A549 (cell line): ENCODE results near the gene DHRS12. TPM values are rescaled to one million over a fixed set of nuclear protein-coding genes. Genes with fewer than 3 reads are reported as not detected.

ENCODE experiments used
- ATAC-seq, 2 experiments: fragments of 200-7000 bp in 1 of 2; fragments of >200 bp in 1 of 2; cut with Nextera tagmentation in 1 of 2; cut with Tn5 transposase in 1 of 2; 3 replicates each; pipeline versions ENCODE4 v1.8.0 to v1.9.1; 2018 to 2020; ENCODE audit warnings: mild to moderate bottlenecking in 1 of 2, moderate library complexity in 1 of 2
- CTCF ChIA-PET: fragments of 300-600 bp; sonication (Branson Sonifier 250); formaldehyde crosslinking; extraction: SDS; loops from one replicate; lab custom pipeline; 2021; ENCODE audit warnings: antibody characterized with exemption, inconsistent platforms; lab: Yijun Ruan, JAX
- POLR2A ChIA-PET: fragments of 350-600 bp; formaldehyde crosslinking; extraction: SDS; loops from one replicate; lab custom pipeline; 2021; ENCODE audit warnings: antibody characterized with exemption, inconsistent platforms; lab: Yijun Ruan, JAX
- DNase-seq, 2 experiments: peaks; one replicate each; pipeline versions ENCODE4 v3.0.0 to v3.0.0-alpha.2; 2011 to 2016; ENCODE audit warnings: low read depth in 1 of 2, low spot score in 1 of 2
- FAIRE-seq: peaks from 2 replicates; lab custom pipeline; 2011; peaks lifted over from hg19 to GRCh38; lab: Jason Lieb, UNC
- H3K27ac ChIP-seq, 2 experiments: fragments of >200 bp; sonication (Bioruptor Twin); formaldehyde crosslinking; 3 replicates each; pipeline ENCODE4 v1.5.1; 2016 to 2017
- H3K4me1 ChIP-seq: fragments of >200 bp; sonication (Bioruptor Twin); formaldehyde crosslinking; 3 replicates; pipeline ENCODE4 v1.6.1; 2016
- H3K4me2 ChIP-seq: fragments of >200 bp; sonication (Bioruptor Twin); formaldehyde crosslinking; 3 replicates; pipeline ENCODE4 v1.6.1; 2016
- H3K4me3 ChIP-seq: fragments of >200 bp; sonication (Bioruptor Twin); formaldehyde crosslinking; 3 replicates; pipeline ENCODE4 v1.5.1; 2016
- H3K9me3 ChIP-seq: fragments of >200 bp; sonication (Bioruptor Twin); formaldehyde crosslinking; 3 replicates; pipeline ENCODE4 v1.6.1; 2016
- CHD2 ChIP-seq: fragments of 150-350 bp; IDR thresholded peaks from 2 replicates; pipeline ENCODE4 v1.6.1; 2014; ENCODE audit warnings: low read length; ENCODE audit not compliant: partially characterized antibody
- CHD4 ChIP-seq: fragments of 200-600 bp; sonication (generic); IDR thresholded peaks from 2 replicates; pipeline ENCODE4 v1.6.1; 2016; ENCODE audit warnings: antibody characterized with exemption, mild to moderate bottlenecking, borderline replicate concordance
- EHF ChIP-seq: fragments of 250-450 bp; sonication (Bioruptor Pico); IDR thresholded peaks from 2 replicates; pipeline ENCODE4 v1.5.0; 2020; ENCODE audit warnings: mild to moderate bottlenecking
- EHMT2 ChIP-seq: fragments of 200-600 bp; sonication (generic); IDR thresholded peaks from 2 replicates; pipeline ENCODE4 v1.6.1; 2016; ENCODE audit warnings: antibody characterized with exemption, low read depth, mild to moderate bottlenecking, moderate library complexity
- EP300 ChIP-seq, 2 experiments: fragments of >200 bp; sonication (Bioruptor Twin); formaldehyde crosslinking; IDR thresholded peaks; 2 replicates in 1 of 2; 3 replicates in 1 of 2; pipeline ENCODE4 v1.6.1; 2016 to 2017
- ESRRA ChIP-seq: fragments of 150-350 bp; IDR thresholded peaks from 2 replicates; pipeline ENCODE4 v1.6.1; 2014; ENCODE audit warnings: mild to moderate bottlenecking, low read length, borderline replicate concordance
- FOXS1 ChIP-seq: fragments of 250-450 bp; sonication (Bioruptor Pico); IDR thresholded peaks from 2 replicates; pipeline ENCODE4 v1.5.0; 2020; ENCODE audit warnings: mild to moderate bottlenecking, moderate library complexity
- GATA3 ChIP-seq: IDR thresholded peaks from 2 replicates; pipeline ENCODE4 v1.6.1; 2012; ENCODE audit warnings: borderline replicate concordance
- HDAC2 ChIP-seq: fragments of 200-600 bp; sonication (generic); IDR thresholded peaks from 2 replicates; pipeline ENCODE4 v1.6.1; 2016
- HOXB13 ChIP-seq: fragments of 250-450 bp; sonication (Bioruptor Pico); IDR thresholded peaks from 2 replicates; pipeline ENCODE4 v1.5.0; 2020; ENCODE audit warnings: low read depth, mild to moderate bottlenecking, moderate library complexity
- JUN ChIP-seq, 2 experiments: fragments of >200 bp; sonication (Bioruptor Twin); formaldehyde crosslinking; IDR thresholded peaks; 2 replicates in 1 of 2; 3 replicates in 1 of 2; pipeline ENCODE4 v1.6.1; 2016 to 2017
- JUNB ChIP-seq: fragments of >200 bp; sonication (Bioruptor Twin); formaldehyde crosslinking; IDR thresholded peaks from 2 replicates; pipeline ENCODE4 v1.6.1; 2016
- MAZ ChIP-seq: fragments of 150-350 bp; IDR thresholded peaks from 2 replicates; pipeline ENCODE4 v1.6.1; 2014; ENCODE audit warnings: antibody characterized with exemption, low read depth, low read length, borderline replicate concordance
- MYC ChIP-seq: IDR thresholded peaks from 2 replicates; pipeline ENCODE4 v1.6.1; 2012; ENCODE audit warnings: mild to moderate bottlenecking, inconsistent platforms, low read length, improper control_type of control experiment, borderline replicate concordance
- NR3C1 ChIP-seq: fragments of >200 bp; sonication (Bioruptor Twin); formaldehyde crosslinking; IDR thresholded peaks from 3 replicates; pipeline ENCODE4 v1.6.1; 2017
- PHF8 ChIP-seq: fragments of 200-600 bp; sonication (generic); IDR thresholded peaks from 2 replicates; pipeline ENCODE4 v1.6.1; 2016; ENCODE audit warnings: low read depth, mild to moderate bottlenecking, antibody characterized with exemption, moderate library complexity, borderline replicate concordance
- RAD21 ChIP-seq, 2 experiments: fragments of >200 bp in 1 of 2; sonication (Bioruptor Twin) in 1 of 2; formaldehyde crosslinking in 1 of 2; IDR thresholded peaks in 1 of 2; conservative IDR thresholded peaks in 1 of 2; 2 replicates in 1 of 2; 3 replicates in 1 of 2; pipeline ENCODE4 v1.6.1; 2012 to 2018; ENCODE audit warnings: inconsistent platforms in 1 of 2
- REST ChIP-seq: fragments of 200-600 bp; sonication (generic); IDR thresholded peaks from 2 replicates; pipeline ENCODE4 v1.6.1; 2016; ENCODE audit warnings: antibody characterized with exemption, mild to moderate bottlenecking, moderate library complexity
- RFX5 ChIP-seq: fragments of 450-650 bp; IDR thresholded peaks from 2 replicates; pipeline ENCODE4 v1.7.1; 2014; ENCODE audit warnings: antibody characterized with exemption, mild to moderate bottlenecking, moderate library complexity
- RNF2 ChIP-seq: fragments of 200-600 bp; sonication (generic); IDR thresholded peaks from 2 replicates; pipeline ENCODE4 v1.6.1; 2016; ENCODE audit warnings: low read depth, mild to moderate bottlenecking, antibody characterized with exemption, moderate library complexity, borderline replicate concordance
- SMC3 ChIP-seq: fragments of >200 bp; sonication (Bioruptor Twin); formaldehyde crosslinking; IDR thresholded peaks from 3 replicates; pipeline ENCODE4 v1.6.1; 2018; ENCODE audit warnings: inconsistent platforms
- SREBF2 ChIP-seq: fragments of 450-650 bp; IDR thresholded peaks from 2 replicates; pipeline ENCODE4 v1.6.1; 2014; ENCODE audit warnings: mild to moderate bottlenecking, moderate library complexity
- TP53 ChIP-seq: fragments of 250-450 bp; sonication (Bioruptor Pico); IDR thresholded peaks from 2 replicates; pipeline ENCODE4 v1.5.0; 2021; ENCODE audit warnings: mild to moderate bottlenecking, moderate library complexity
- ZC3H11A ChIP-seq: fragments of 450-650 bp; IDR thresholded peaks from 2 replicates; pipeline ENCODE4 v1.6.1; 2014; ENCODE audit warnings: antibody characterized with exemption, mild to moderate bottlenecking
- ZSCAN20 ChIP-seq: fragments of 250-450 bp; sonication (Bioruptor Pico); IDR thresholded peaks from 2 replicates; pipeline ENCODE4 v1.8.0; 2022; ENCODE audit warnings: mild to moderate bottlenecking, moderate library complexity
- WGBS: methylation state at CpG from one replicate; pipeline ENCODE4 v1.1.6; 2017; ENCODE audit errors: missing lambda C conversion rate; 5-methylcytosine and 5-hydroxymethylcytosine counted together
- polyA plus RNA-seq, 4 experiments: library from polyadenylated mRNA; depleted of rRNA in 3 of 4; stranded (reverse); fragments of >200 nt; fragmentation: RNase III in 1 of 4; extraction: RNeasy Plus Mini Kit Qiagen cat#74134 plus additional on column Dnase treatment in 1 of 4; gene quantifications; 2 replicates in 3 of 4; 3 replicates in 1 of 4; pipeline ENCODE4 v1.2.3, GENCODE V29; 2011 to 2017
- TF ChIP-seq, protein P1 (sequence below): fragments of >200 bp; sonication (Bioruptor Twin); formaldehyde crosslinking; IDR thresholded peaks from 3 replicates; pipeline ENCODE4 v1.5.1; 2016
- TF ChIP-seq, protein P2 (sequence below): IDR thresholded peaks from 2 replicates; pipeline ENCODE4 v1.6.1; 2012; ENCODE audit warnings: low read depth, borderline replicate concordance

Gene DHRS12
- polyA plus RNA-seq, 2 of the 4 experiments (the other 2 are of a cell fraction), result 4.2 to 7.5 TPM

DNA sequence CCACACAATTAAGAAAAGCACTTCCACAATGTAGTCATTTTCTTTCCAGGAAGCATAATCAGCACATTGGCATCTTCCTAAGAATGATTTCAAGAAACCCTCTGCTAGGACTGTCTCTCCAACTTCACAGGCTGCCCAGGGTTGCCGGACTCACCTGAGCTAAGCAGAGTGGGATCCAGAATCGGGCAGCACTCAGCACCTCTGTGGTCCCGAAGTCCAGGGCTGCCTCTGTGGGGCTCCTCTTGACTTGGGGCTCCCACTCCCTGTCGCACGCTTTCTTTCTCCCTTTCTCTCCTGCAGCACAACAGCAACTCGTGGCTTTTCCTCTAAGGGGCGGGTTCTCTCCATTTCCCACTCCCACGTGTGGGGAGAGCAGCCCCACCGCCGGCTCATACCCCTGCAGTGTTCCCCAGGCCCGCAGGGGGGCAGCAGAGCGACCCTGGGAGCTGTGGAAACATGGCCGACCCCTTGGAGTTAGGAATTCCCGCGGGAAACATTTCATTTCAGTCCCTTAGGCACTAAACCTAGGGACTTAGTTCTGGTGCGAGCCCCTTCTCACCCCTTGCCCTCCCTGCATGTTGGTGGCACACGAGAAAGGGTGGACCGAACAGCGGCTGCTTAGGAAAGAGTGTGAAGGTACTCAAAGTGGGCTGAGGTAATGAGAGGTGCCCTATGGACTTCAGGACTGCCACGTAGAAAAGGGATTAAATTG is 41.1 kb upstream of the DHRS12 start, which contains the start of gene TMEM272:
TMEM272 (minus strand) TSS at position 316 of the 712 bp plus-strand sequence. CDS start 6,647 bp downstream, outside the sequence.
- peak within 1 kb of the TSS; percentile 40 to 71; a peak in 3 of 6 replicates for H3K27ac ChIP-seq
- ChIA-PET CTCF (interaction anchor here (0.7 to 2.5 kb wide), 14 partner anchors 12 to 284 kb away, joined by 3 to 8 read pairs (median 3); partner anchors contain the start of genes CCDC70 and NEK5), POLR2A (no interaction called here)
- FAIRE-seq (no peak), DNase-seq (peak; percentile 39 to 77), ATAC-seq (peak; percentile 88 to 95)
- WGBS, result 17% methylated on average over 20 of the region's 20 CpGs
- no peak for TF ChIP-seq ZSCAN20 (CRISPR knock-in tag)
- peak; percentile 43; the same call in 2 of the 3 replicates for TF ChIP-seq SMC3
- TF ChIP-seq ZC3H11A, result no peak
- no peak for TF ChIP-seq ESRRA
- no peak for TF ChIP-seq SREBF2
- no peak for TF ChIP-seq RFX5
- TF ChIP-seq GATA3, result no peak
- TF ChIP-seq, protein P1, sequence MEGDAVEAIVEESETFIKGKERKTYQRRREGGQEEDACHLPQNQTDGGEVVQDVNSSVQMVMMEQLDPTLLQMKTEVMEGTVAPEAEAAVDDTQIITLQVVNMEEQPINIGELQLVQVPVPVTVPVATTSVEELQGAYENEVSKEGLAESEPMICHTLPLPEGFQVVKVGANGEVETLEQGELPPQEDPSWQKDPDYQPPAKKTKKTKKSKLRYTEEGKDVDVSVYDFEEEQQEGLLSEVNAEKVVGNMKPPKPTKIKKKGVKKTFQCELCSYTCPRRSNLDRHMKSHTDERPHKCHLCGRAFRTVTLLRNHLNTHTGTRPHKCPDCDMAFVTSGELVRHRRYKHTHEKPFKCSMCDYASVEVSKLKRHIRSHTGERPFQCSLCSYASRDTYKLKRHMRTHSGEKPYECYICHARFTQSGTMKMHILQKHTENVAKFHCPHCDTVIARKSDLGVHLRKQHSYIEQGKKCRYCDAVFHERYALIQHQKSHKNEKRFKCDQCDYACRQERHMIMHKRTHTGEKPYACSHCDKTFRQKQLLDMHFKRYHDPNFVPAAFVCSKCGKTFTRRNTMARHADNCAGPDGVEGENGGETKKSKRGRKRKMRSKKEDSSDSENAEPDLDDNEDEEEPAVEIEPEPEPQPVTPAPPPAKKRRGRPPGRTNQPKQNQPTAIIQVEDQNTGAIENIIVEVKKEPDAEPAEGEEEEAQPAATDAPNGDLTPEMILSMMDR, result peak; percentile 62
- no peak for TF ChIP-seq NR3C1
- no peak for TF ChIP-seq EP300 (IDR thresholded peaks at IDR 0.05)
- TF ChIP-seq RAD21 (conservative IDR thresholded peaks at IDR 0.05 in 1 of 2, IDR thresholded peaks at IDR 0.05 in 1 of 2), result peak; percentile 45 to 53
- TF ChIP-seq CHD4, result no peak
- TF ChIP-seq MAZ, result no peak
- no peak for TF ChIP-seq JUNB
- TF ChIP-seq, protein P2, sequence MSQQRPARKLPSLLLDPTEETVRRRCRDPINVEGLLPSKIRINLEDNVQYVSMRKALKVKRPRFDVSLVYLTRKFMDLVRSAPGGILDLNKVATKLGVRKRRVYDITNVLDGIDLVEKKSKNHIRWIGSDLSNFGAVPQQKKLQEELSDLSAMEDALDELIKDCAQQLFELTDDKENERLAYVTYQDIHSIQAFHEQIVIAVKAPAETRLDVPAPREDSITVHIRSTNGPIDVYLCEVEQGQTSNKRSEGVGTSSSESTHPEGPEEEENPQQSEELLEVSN, result peak; percentile 56
- H3K4me3 ChIP-seq, result peak within 1 kb of the TSS; percentile 15; the same call in 1 of the 3 replicates
- H3K4me1 ChIP-seq, result 0 out of 3 replicates have a peak, but pooled peaks cover 5% of the 10 kb centered on the region
- peak within 1 kb of the TSS; percentile 71 for H3K4me2 ChIP-seq
- H3K9me3 ChIP-seq, result no peaks in the 10 kb centered on the region

GRCh38 chr13:51843529-51843928 is 39.6 kb upstream of the DHRS12 start:
- ATAC-seq (no peak), FAIRE-seq (no peak), DNase-seq (no peak)
- no peak overlapping the region for H3K27ac ChIP-seq
- H3K4me2 ChIP-seq, result no peak overlapping the region
- TF ChIP-seq HDAC2 (no peak), RNF2 (no peak), ZSCAN20 (CRISPR knock-in tag) (no peak), CHD2 (no peak), EHMT2 (no peak), HOXB13 (CRISPR knock-in tag) (no peak), REST (no peak), SREBF2 (no peak), RFX5 (no peak), JUNB (no peak), FOXS1 (CRISPR knock-in tag) (no peak), EHF (CRISPR knock-in tag) (no peak), RAD21 (conservative IDR thresholded peaks at IDR 0.05 in 1 of 2, IDR thresholded peaks at IDR 0.05 in 1 of 2) (no peak), CHD4 (no peak), PHF8 (no peak), MYC (no peak), JUN (IDR thresholded peaks at IDR 0.05) (no peak), MAZ (no peak), TP53 (no peak)
- CTCF ChIA-PET, result interaction anchor here (1.6 to 2.5 kb wide), 2 partner anchors 15 to 285 kb away, joined by 3 to 8 read pairs; partner anchors contain the start of gene NEK5
- H3K9me3 ChIP-seq, result no peaks in the 10 kb centered on the region
- no peak overlapping the region for H3K4me3 ChIP-seq
- WGBS, result 16% methylated on average over 3 of the region's 3 CpGs
- POLR2A ChIA-PET, result no interaction called here
- no peaks in the 10 kb centered on the region for H3K4me1 ChIP-seq
